ENCODE results near the gene DAAM1.

GRCh38 chr14:59358102-59358501 is 169.6 kb downstream of the DAAM1 start:
- TF ChIP-seq CTCF (IDR thresholded peaks at IDR 0.05; ENCODE audit: poor library complexity, severe bottlenecking) (no peak), REST (IDR thresholded peaks at IDR 0.05; ENCODE audit: borderline replicate concordance) (no peak), EZH2 (IDR thresholded peaks at IDR 0.05; ENCODE audit: borderline replicate concordance, insufficient read depth, low read length, poor library complexity, severe bottlenecking) (no peak), EP300 (conservative IDR thresholded peaks at IDR 0.05; ENCODE audit: poor library complexity, severe bottlenecking) (no peak), TAF1 (IDR thresholded peaks at IDR 0.05; ENCODE audit: low read depth) (no peak)

Data from neural cell (in vitro differentiated cells).